ENCODE data around the gene BMPER.

The BMPER gene

GRCh38 chr7:33973231-33974015, 68.1 kb downstream of the BMPER start:
- no peak overlapping the region for H3K27ac ChIP-seq
- H3K36me3 ChIP-seq (ENCODE audit: insufficient read depth, low read length) = no peaks in the 10 kb centered on the region
- DNase-seq (ENCODE audit: low read depth, low spot score) = no peak
- H3K9me3 ChIP-seq (ENCODE audit: low read depth, low read length) = no peaks in the 10 kb centered on the region
- no peak for TF ChIP-seq FOXP2 (optimal IDR thresholded peaks at IDR 0.05; ENCODE audit: control extremely low read depth, extremely low read length, insufficient read depth)
- no peak for TF ChIP-seq POLR2AphosphoS5 (IDR thresholded peaks at IDR 0.05; ENCODE audit: borderline replicate concordance, low read depth, low read length)
- TF ChIP-seq EZH2 (IDR thresholded peaks at IDR 0.05) = no peak
- H3K4me3 ChIP-seq = no peak overlapping the region
- H3K9ac ChIP-seq (ENCODE audit: insufficient read length) = no peak overlapping the region

GRCh38 chr7:33979300-33979806, 74.0 kb downstream of the BMPER start:
- no peaks in the 10 kb centered on the region for H3K9me3 ChIP-seq (ENCODE audit: low read depth, low read length)
- no peak for TF ChIP-seq FOXP2 (optimal IDR thresholded peaks at IDR 0.05; ENCODE audit: control extremely low read depth, extremely low read length, insufficient read depth)
- no peak for TF ChIP-seq POLR2AphosphoS5 (IDR thresholded peaks at IDR 0.05; ENCODE audit: borderline replicate concordance, low read depth, low read length)
- H3K27ac ChIP-seq = no peak overlapping the region
- no peaks in the 10 kb centered on the region for H3K36me3 ChIP-seq (ENCODE audit: insufficient read depth, low read length)
- DNase-seq (ENCODE audit: low read depth, low spot score) = no peak
- H3K9ac ChIP-seq (ENCODE audit: insufficient read length) = no peak overlapping the region
- H3K4me3 ChIP-seq = no peak overlapping the region

- TF ChIP-seq FOXP2 (optimal IDR thresholded peaks at IDR 0.05; ENCODE audit: control extremely low read depth, extremely low read length, insufficient read depth) (no peak), POLR2AphosphoS5 (IDR thresholded peaks at IDR 0.05; ENCODE audit: borderline replicate concordance, low read depth, low read length) (no peak), EZH2 (IDR thresholded peaks at IDR 0.05) (no peak)
- no peak overlapping the region for H3K9ac ChIP-seq (ENCODE audit: insufficient read length)
- H3K36me3 ChIP-seq (ENCODE audit: insufficient read depth, low read length) = no peaks in the 10 kb centered on the region
- H3K9me3 ChIP-seq (ENCODE audit: low read depth, low read length) = no peaks in the 10 kb centered on the region
- H3K4me3 ChIP-seq = no peak overlapping the region
- H3K27ac ChIP-seq = no peak overlapping the region
- DNase-seq (ENCODE audit: low read depth, low spot score) = no peak
Observed at GRCh38 chr7:33979807-33980355, 74.5 kb downstream of the BMPER start.

- no peak overlapping the region for H3K4me3 ChIP-seq
- H3K9me3 ChIP-seq (ENCODE audit: low read depth, low read length) = no peaks in the 10 kb centered on the region
- H3K9ac ChIP-seq (ENCODE audit: insufficient read length) = no peak overlapping the region
- H3K27ac ChIP-seq = no peak overlapping the region
- no peak for DNase-seq (ENCODE audit: low read depth, low spot score)
- no peak for TF ChIP-seq FOXP2 (optimal IDR thresholded peaks at IDR 0.05; ENCODE audit: control extremely low read depth, extremely low read length, insufficient read depth)
- no peak for TF ChIP-seq EZH2 (IDR thresholded peaks at IDR 0.05)
- TF ChIP-seq POLR2AphosphoS5 (IDR thresholded peaks at IDR 0.05; ENCODE audit: borderline replicate concordance, low read depth, low read length) = no peak
- H3K36me3 ChIP-seq (ENCODE audit: insufficient read depth, low read length) = no peaks in the 10 kb centered on the region
Observed at GRCh38 chr7:33981226-33981625, 75.9 kb downstream of the BMPER start.

- DNase-seq (ENCODE audit: low read depth, low spot score) = no peak
- Histone ChIP-seq H3K9ac (ENCODE audit: insufficient read length) (no peak overlapping the region), H3K9me3 (ENCODE audit: low read depth, low read length) (no peaks in the 10 kb centered on the region), H3K4me3 (no peak overlapping the region), H3K27ac (no peak overlapping the region), H3K36me3 (ENCODE audit: insufficient read depth, low read length) (no peaks in the 10 kb centered on the region)
- TF ChIP-seq FOXP2 (optimal IDR thresholded peaks at IDR 0.05; ENCODE audit: control extremely low read depth, extremely low read length, insufficient read depth) (no peak), POLR2AphosphoS5 (IDR thresholded peaks at IDR 0.05; ENCODE audit: borderline replicate concordance, low read depth, low read length) (no peak), EZH2 (IDR thresholded peaks at IDR 0.05) (no peak)
Observed at GRCh38 chr7:33981671-33982424, 76.5 kb downstream of the BMPER start.

- no peak overlapping the region for H3K9ac ChIP-seq (ENCODE audit: insufficient read length)
- no peaks in the 10 kb centered on the region for H3K36me3 ChIP-seq (ENCODE audit: insufficient read depth, low read length)
- DNase-seq (ENCODE audit: low read depth, low spot score) = no peak
- TF ChIP-seq EZH2 (IDR thresholded peaks at IDR 0.05) = no peak
- no peak for TF ChIP-seq FOXP2 (optimal IDR thresholded peaks at IDR 0.05; ENCODE audit: control extremely low read depth, extremely low read length, insufficient read depth)
- no peak for TF ChIP-seq POLR2AphosphoS5 (IDR thresholded peaks at IDR 0.05; ENCODE audit: borderline replicate concordance, low read depth, low read length)
- no peak overlapping the region for H3K4me3 ChIP-seq
- H3K27ac ChIP-seq = no peak overlapping the region
- no peaks in the 10 kb centered on the region for H3K9me3 ChIP-seq (ENCODE audit: low read depth, low read length)
Observed at GRCh38 chr7:33982425-33982786, 77.1 kb downstream of the BMPER start.

GRCh38 chr7:33986451-33986850, 81.1 kb downstream of the BMPER start:
- TF ChIP-seq POLR2AphosphoS5 (IDR thresholded peaks at IDR 0.05; ENCODE audit: borderline replicate concordance, low read depth, low read length) = no peak
- no peak for TF ChIP-seq EZH2 (IDR thresholded peaks at IDR 0.05)
- Histone ChIP-seq H3K4me3 (no peak overlapping the region), H3K36me3 (ENCODE audit: insufficient read depth, low read length) (no peaks in the 10 kb centered on the region), H3K9me3 (ENCODE audit: low read depth, low read length) (no peaks in the 10 kb centered on the region), H3K9ac (ENCODE audit: insufficient read length) (no peak overlapping the region), H3K27ac (no peak overlapping the region)
- DNase-seq (ENCODE audit: low read depth, low spot score) = no peak

All from SK-N-MC (cell line).